VCaP (cell line): ENCODE measurements around the gene CYP4F3.

ENCODE experiments used
- H3K27ac ChIP-seq: fragments of 450-650 bp; 2 replicates; pipeline ENCODE4 v1.5.1; 2017
- CTCF ChIP-seq: fragments of 450-650 bp; conservative IDR thresholded peaks from 2 replicates; pipeline ENCODE4 v1.5.1; 2017; ENCODE audit warnings: mild to moderate bottlenecking, moderate library complexity

The CYP4F3 gene

GRCh38 chr19:15614507-15615379 lies 26.0 kb upstream of the CYP4F3 start, which contains the start of gene CYP4F8:
TSS of gene CYP4F8 (plus strand) at chr19:15615218. CDS start at chr19:15615617, 399 bp downstream.
- peak within 1 kb of the TSS; percentile 90 for H3K27ac ChIP-seq
- TF ChIP-seq CTCF = no peak

GRCh38 chr19:15615526-15615925 lies 25.2 kb upstream of the CYP4F3 start:
- TF ChIP-seq CTCF = no peak
- peak overlapping the region; percentile 90 for H3K27ac ChIP-seq

GRCh38 chr19:15616183-15616582 lies 24.5 kb upstream of the CYP4F3 start:
- no peak for TF ChIP-seq CTCF

GRCh38 chr19:15616627-15617270 lies 23.9 kb upstream of the CYP4F3 start:
- no peak for TF ChIP-seq CTCF

More at GRCh38 chr19:15616183-15616582, 24.5 kb upstream of the CYP4F3 start:
- no peak overlapping the region for H3K27ac ChIP-seq

GRCh38 chr19:15618321-15618720 lies 22.4 kb upstream of the CYP4F3 start:
- TF ChIP-seq CTCF = no peak

More at GRCh38 chr19:15616627-15617270, 23.9 kb upstream of the CYP4F3 start:
- no peak overlapping the region for H3K27ac ChIP-seq

GRCh38 chr19:15621801-15622200 lies 18.9 kb upstream of the CYP4F3 start:
- peak overlapping the region; percentile 84 for H3K27ac ChIP-seq
- no peak for TF ChIP-seq CTCF

More at GRCh38 chr19:15618321-15618720, 22.4 kb upstream of the CYP4F3 start:
- no peak overlapping the region for H3K27ac ChIP-seq

- peak overlapping the region; percentile 84 for H3K27ac ChIP-seq
- no peak for TF ChIP-seq CTCF
These were observed 17.7 kb upstream of the CYP4F3 start for GRCh38 chr19:15622991-15623390.
